Keratinocyte (primary cell): ENCODE measurements around the gene A4GNT. TPM values are rescaled to one million over a fixed set of nuclear protein-coding genes. Genes with fewer than 3 reads are reported as not detected.

Experiments
- DNase-seq: peaks from one replicate; pipeline ENCODE4 v3.0.0-alpha.2; 2011; ENCODE audit warnings: low read depth, missing footprints, low spot score
- FAIRE-seq: peaks from 2 replicates; lab custom pipeline; 2011; peaks lifted over from hg19 to GRCh38; lab: Jason Lieb, UNC
- H2AFZ ChIP-seq: 2 replicates; pipeline ENCODE4 v1.6.0; 2012; ENCODE audit warnings: low read length, control low read depth, inconsistent platforms; ENCODE audit not compliant: control insufficient read depth
- H3K27ac ChIP-seq: 2 replicates; pipeline ENCODE4 v1.5.1; 2011; ENCODE audit warnings: low read length; ENCODE audit not compliant: control insufficient read depth, insufficient read depth
- H3K27me3 ChIP-seq: 3 replicates; pipeline ENCODE4 v1.6.0; 2011; ENCODE audit warnings: low read length; ENCODE audit not compliant: control insufficient read depth, insufficient read depth; ENCODE audit errors: extremely low read depth
- H3K36me3 ChIP-seq, 2 experiments: 2 replicates in 1 of 2; 3 replicates in 1 of 2; pipeline ENCODE4 v1.5.1; 2011; ENCODE audit warnings: low read length in 2 of 2, mild to moderate bottlenecking in 1 of 2; ENCODE audit not compliant: control insufficient read depth in 2 of 2, insufficient read depth in 2 of 2; ENCODE audit errors: extremely low read depth in 1 of 2
- H3K4me1 ChIP-seq: 3 replicates; pipeline ENCODE4 v1.5.1; 2011; ENCODE audit warnings: low read length; ENCODE audit not compliant: control insufficient read depth, insufficient read depth; ENCODE audit errors: extremely low read depth
- H3K4me2 ChIP-seq: 3 replicates; pipeline ENCODE4 v1.6.0; 2011; ENCODE audit warnings: low read depth, low read length; ENCODE audit not compliant: control insufficient read depth, insufficient read depth; ENCODE audit errors: extremely low read depth
- H3K4me3 ChIP-seq, 3 experiments: fragments of 200-600 bp in 1 of 3; sonication (generic) in 1 of 3; 2 replicates in 2 of 3; 3 replicates in 1 of 3; pipeline ENCODE4 v1.5.1; 2011 to 2016; ENCODE audit warnings: low read length in 3 of 3, mild to moderate bottlenecking in 3 of 3, control low read depth in 2 of 3, inconsistent platforms in 1 of 3, low read depth in 1 of 3, mixed read lengths in 1 of 3, mixed run types in 1 of 3, moderate library complexity in 1 of 3; ENCODE audit not compliant: control insufficient read depth in 2 of 3, insufficient read depth in 2 of 3; ENCODE audit errors: extremely low read depth in 1 of 3
- H3K79me2 ChIP-seq: 2 replicates; pipeline ENCODE4 v1.6.0; 2012; ENCODE audit warnings: low read length; ENCODE audit not compliant: control insufficient read depth, insufficient read depth
- H3K9ac ChIP-seq: 3 replicates; pipeline ENCODE4 v1.6.0; 2011; ENCODE audit warnings: low read length; ENCODE audit not compliant: control insufficient read depth, insufficient read depth; ENCODE audit errors: extremely low read depth
- H3K9me1 ChIP-seq: 3 replicates; pipeline ENCODE4 v1.6.0; 2011; ENCODE audit warnings: low read length; ENCODE audit not compliant: control insufficient read depth, insufficient read depth; ENCODE audit errors: extremely low read depth
- H3K9me3 ChIP-seq: 2 replicates; pipeline ENCODE4 v1.5.1; 2012; ENCODE audit warnings: low read depth, low read length; ENCODE audit not compliant: control insufficient read depth
- H4K20me1 ChIP-seq: 3 replicates; pipeline ENCODE4 v1.6.0; 2011; ENCODE audit warnings: low read length; ENCODE audit not compliant: control insufficient read depth, insufficient read depth; ENCODE audit errors: extremely low read depth
- CTCF ChIP-seq, 3 experiments: IDR thresholded peaks in 1 of 3; conservative IDR thresholded peaks in 1 of 3; optimal IDR thresholded peaks in 1 of 3; 2 replicates in 2 of 3; 3 replicates in 1 of 3; pipeline versions ENCODE3 to v1.5.1; 2011; ENCODE audit warnings: low read length in 3 of 3, mild to moderate bottlenecking in 3 of 3, moderate library complexity in 2 of 3, control low read depth in 1 of 3, inconsistent platforms in 1 of 3; ENCODE audit not compliant: insufficient read depth in 2 of 3; ENCODE audit errors: extremely low read depth in 1 of 3
- EZH2 ChIP-seq: IDR thresholded peaks from one replicate; pipeline ENCODE4 v1.6.1; 2012; ENCODE audit warnings: inconsistent platforms, mild to moderate bottlenecking, low read length, moderate library complexity
- dilution Hi-C: fragments of 300-500 bp; cut with MboI; formaldehyde crosslinking; loops from one replicate; pipeline ENCODE4 v1.7.0; 2020; ENCODE audit warnings: low sequenced_read_pairs; ENCODE audit not compliant: extremely low pct_ligation_motif_present
- polyA plus RNA-seq, 5 experiments: library from polyadenylated mRNA; depleted of rRNA in 3 of 5; stranded (reverse) in 3 of 5; stranded (forward) in 1 of 5; unstranded in 1 of 5; fragments of >200 nt; gene quantifications; 1 replicate in 1 of 5; 2 replicates in 3 of 5; 3 replicates in 1 of 5; pipeline versions ENCODE4 v1.2.1 to v1.2.3, GENCODE V29; 2011 to 2012; ENCODE audit warnings: missing spikeins in 2 of 5, low read depth in 1 of 5, low replicate concordance in 1 of 5

The A4GNT gene
- polyA plus RNA-seq, 1 donor (not counting 4 experiments of a cell fraction or from before 2014, with no cell fraction given), result not detected

GRCh38 chr3:138125548-138126221, 6.5 kb downstream of the A4GNT start:
- Histone ChIP-seq H3K27me3 (no peaks in the 10 kb centered on the region), H3K9me3 (no peaks in the 10 kb centered on the region), H3K79me2 (no peaks in the 10 kb centered on the region), H3K4me3 (no peak overlapping the region), H2AFZ (no peak overlapping the region), H4K20me1 (no peaks in the 10 kb centered on the region), H3K4me2 (no peak overlapping the region), H3K9ac (no peak overlapping the region), H3K4me1 (no peaks in the 10 kb centered on the region), H3K27ac (no peak overlapping the region), H3K36me3 (no peaks in the 10 kb centered on the region), H3K9me1 (no peaks in the 10 kb centered on the region)
- FAIRE-seq (peak; percentile 5), DNase-seq (no peak)
- no peak for TF ChIP-seq EZH2
- no peak for TF ChIP-seq CTCF (optimal IDR thresholded peaks at IDR 0.05 in 1 of 3, IDR thresholded peaks at IDR 0.05 in 1 of 3, conservative IDR thresholded peaks at IDR 0.05 in 1 of 3; ENCODE audit: extremely low read depth in 1 of 3, insufficient read depth in 2 of 3, low read length in 3 of 3)
- dilution Hi-C loops, result no loop called here

- no peak for FAIRE-seq
- Histone ChIP-seq H3K9me1 (no peaks in the 10 kb centered on the region), H3K79me2 (no peaks in the 10 kb centered on the region), H2AFZ (no peak overlapping the region), H4K20me1 (no peaks in the 10 kb centered on the region), H3K9me3 (no peaks in the 10 kb centered on the region), H3K36me3 (no peaks in the 10 kb centered on the region), H3K27me3 (no peaks in the 10 kb centered on the region), H3K9ac (no peak overlapping the region), H3K4me1 (no peaks in the 10 kb centered on the region), H3K4me3 (no peak overlapping the region), H3K4me2 (no peak overlapping the region), H3K27ac (no peak overlapping the region)
- dilution Hi-C loops, result no loop called here
- TF ChIP-seq EZH2 (no peak), CTCF (optimal IDR thresholded peaks at IDR 0.05 in 1 of 3, IDR thresholded peaks at IDR 0.05 in 1 of 3, conservative IDR thresholded peaks at IDR 0.05 in 1 of 3; ENCODE audit: extremely low read depth in 1 of 3, insufficient read depth in 2 of 3, low read length in 3 of 3) (no peak)
- DNase-seq, result no peak
Measured at GRCh38 chr3:138124706-138125355, 7.4 kb downstream of the A4GNT start.
